IPS-18a (cell line): ENCODE data around the gene C7orf57.
"Not testable (repeated sequence)": the region's sequence is repeated elsewhere in the genome, so short reads cannot be mapped to it uniquely, and the experiment has no call there.

ENCODE experiments used
- H3K27ac ChIP-seq: one replicate; pipeline ENCODE4 v1.5.1; 2013; ENCODE audit warnings: low read length
- H3K27me3 ChIP-seq: one replicate; pipeline ENCODE4 v1.6.1; 2013; ENCODE audit warnings: mild to moderate bottlenecking, low read length; ENCODE audit not compliant: control insufficient read depth, insufficient read depth
- H3K36me3 ChIP-seq: one replicate; pipeline ENCODE4 v1.6.1; 2013; ENCODE audit warnings: low read depth, low read length; ENCODE audit not compliant: control insufficient read depth
- H3K4me1 ChIP-seq: one replicate; pipeline ENCODE4 v1.6.1; 2013; ENCODE audit warnings: low read depth, low read length; ENCODE audit not compliant: control insufficient read depth
- H3K4me3 ChIP-seq: one replicate; pipeline ENCODE4 v1.5.1; 2013; ENCODE audit warnings: low read length
- H3K9ac ChIP-seq: one replicate; pipeline ENCODE4 v1.6.1; 2013; ENCODE audit warnings: mild to moderate bottlenecking, low read length, moderate library complexity
- H3K9me3 ChIP-seq: one replicate; pipeline ENCODE4 v1.6.1; 2013; ENCODE audit warnings: low read depth, low read length; ENCODE audit not compliant: control insufficient read depth

Gene C7orf57

DNA sequence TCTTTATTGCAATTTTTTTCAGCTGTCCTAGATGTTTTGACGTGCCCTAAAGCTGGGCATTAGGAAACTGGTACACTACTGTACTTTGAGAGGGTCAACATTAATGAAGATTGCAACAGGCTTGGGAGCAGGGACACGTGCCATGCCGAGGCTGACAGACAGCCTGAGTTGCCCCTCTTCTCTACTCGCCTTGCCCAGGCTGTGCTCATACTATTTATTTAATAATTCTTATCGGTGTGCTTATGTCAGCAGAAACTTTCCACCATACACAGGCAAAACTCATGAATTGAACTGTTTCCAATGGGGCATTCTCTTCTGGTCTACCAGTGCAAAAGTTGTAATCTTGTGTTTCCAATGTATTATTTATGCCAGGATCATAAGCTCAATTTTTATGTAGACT is 24.4 kb downstream of the C7orf57 start:
- H3K27me3 ChIP-seq = no peaks in the 10 kb centered on the region
- H3K9ac ChIP-seq = no peak overlapping the region
- no peaks in the 10 kb centered on the region for H3K9me3 ChIP-seq
- no peak overlapping the region for H3K27ac ChIP-seq
- H3K36me3 ChIP-seq = no peaks in the 10 kb centered on the region
- no peak overlapping the region for H3K4me3 ChIP-seq
- H3K4me1 ChIP-seq = no peaks in the 10 kb centered on the region

GRCh38 chr7:48063985-48064384 is 28.6 kb downstream of the C7orf57 start:
- H3K36me3 ChIP-seq = no peaks in the 10 kb centered on the region
- no peak overlapping the region for H3K4me3 ChIP-seq

DNA sequence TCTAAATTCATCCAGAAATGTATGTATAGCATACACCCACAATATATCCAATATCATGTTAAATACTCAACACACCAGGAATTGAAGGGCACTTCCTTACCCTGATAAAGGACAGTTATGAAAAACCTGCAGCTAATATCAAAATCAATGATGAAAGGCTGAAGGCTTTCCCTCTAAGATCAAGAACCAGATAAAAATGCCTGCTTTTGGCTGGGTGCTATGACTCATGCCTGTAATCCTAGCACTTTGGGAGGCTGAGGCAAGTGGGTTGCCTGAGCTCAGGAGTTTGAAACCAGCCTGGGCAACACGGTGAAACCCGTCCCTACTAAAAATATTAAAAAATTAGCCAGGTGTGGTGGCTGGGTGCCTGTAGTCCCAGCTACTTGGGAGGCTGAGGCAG is 32.1 kb downstream of the C7orf57 start:
- Histone ChIP-seq H3K9ac (no peak overlapping the region), H3K27me3 (no peaks in the 10 kb centered on the region), H3K4me1 (no peaks in the 10 kb centered on the region), H3K27ac (no peak overlapping the region), H3K36me3 (no peaks in the 10 kb centered on the region), H3K4me3 (no peak overlapping the region), H3K9me3 (no peaks in the 10 kb centered on the region)

More at GRCh38 chr7:48063985-48064384, 28.6 kb downstream of the C7orf57 start:
- Histone ChIP-seq H3K9me3 (no peaks in the 10 kb centered on the region), H3K4me1 (no peaks in the 10 kb centered on the region), H3K27ac (no peak overlapping the region), H3K27me3 (no peaks in the 10 kb centered on the region), H3K9ac (no peak overlapping the region)

- H3K4me1 ChIP-seq = no peaks in the 10 kb centered on the region
- H3K4me3 ChIP-seq = no peak overlapping the region
- H3K27ac ChIP-seq = no peak overlapping the region
- H3K27me3 ChIP-seq = no peaks in the 10 kb centered on the region
- H3K9ac ChIP-seq = no peak overlapping the region
- no peaks in the 10 kb centered on the region for H3K36me3 ChIP-seq
- H3K9me3 ChIP-seq = no peaks in the 10 kb centered on the region
Measured at GRCh38 chr7:48074204-48074654, 38.9 kb downstream of the C7orf57 start.

DNA sequence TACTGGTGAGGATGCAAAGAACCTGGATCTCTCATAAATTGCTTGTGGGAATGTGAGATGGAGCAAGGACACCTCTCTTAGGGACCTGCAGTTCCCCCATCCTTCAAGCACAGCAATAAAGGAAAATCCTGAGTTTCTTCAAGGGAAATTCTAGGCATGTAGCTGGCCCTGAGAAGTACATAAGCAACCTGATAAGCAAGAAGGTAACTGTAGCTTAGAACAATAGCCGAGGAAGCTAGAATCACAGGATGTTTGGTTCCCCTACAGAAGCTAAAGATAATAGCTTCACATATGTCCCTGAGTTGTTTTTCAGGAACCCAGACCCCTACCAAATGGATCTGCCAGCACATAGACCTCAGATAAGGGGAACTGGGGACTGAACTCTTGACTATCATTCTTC is 42.1 kb downstream of the C7orf57 start:
- H3K27ac ChIP-seq = no peak overlapping the region
- no peak overlapping the region for H3K9ac ChIP-seq
- H3K4me3 ChIP-seq = no peak overlapping the region
- no peaks in the 10 kb centered on the region for H3K4me1 ChIP-seq
- no peaks in the 10 kb centered on the region for H3K9me3 ChIP-seq
- H3K36me3 ChIP-seq = no peaks in the 10 kb centered on the region
- no peaks in the 10 kb centered on the region for H3K27me3 ChIP-seq

- Histone ChIP-seq H3K9ac (no peak overlapping the region), H3K27ac (no peak overlapping the region), H3K9me3 (no peaks in the 10 kb centered on the region), H3K4me1 (no peaks in the 10 kb centered on the region), H3K4me3 (no peak overlapping the region), H3K27me3 (no peaks in the 10 kb centered on the region), H3K36me3 (no peaks in the 10 kb centered on the region)
Measured at GRCh38 chr7:48078470-48078869, 43.1 kb downstream of the C7orf57 start.

DNA sequence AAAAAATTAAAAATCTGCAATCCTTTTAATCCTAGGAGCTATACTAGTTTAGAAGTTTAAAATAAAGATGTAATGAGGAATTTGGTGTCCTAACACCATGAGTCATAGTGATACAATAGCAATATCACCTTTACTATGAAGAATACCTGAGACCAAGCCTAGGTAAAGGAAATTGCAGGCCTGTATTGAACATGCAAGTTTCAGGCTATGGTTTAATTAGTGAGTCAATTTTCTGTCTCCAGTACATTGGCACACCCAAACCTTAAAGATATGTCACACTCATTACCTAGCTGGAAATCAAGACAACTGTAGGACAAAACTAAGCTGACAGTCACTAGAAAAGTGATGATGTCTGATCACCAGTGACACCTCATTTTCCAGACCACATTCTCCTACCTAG is 47.0 kb downstream of the C7orf57 start:
- H3K27me3 ChIP-seq, H3K9ac ChIP-seq, H3K36me3 ChIP-seq, H3K27ac ChIP-seq, H3K9me3 ChIP-seq, H3K4me3 ChIP-seq: not testable (repeated sequence)
- H3K4me1 ChIP-seq = peaks cover 15% of the 10 kb centered on the region

DNA sequence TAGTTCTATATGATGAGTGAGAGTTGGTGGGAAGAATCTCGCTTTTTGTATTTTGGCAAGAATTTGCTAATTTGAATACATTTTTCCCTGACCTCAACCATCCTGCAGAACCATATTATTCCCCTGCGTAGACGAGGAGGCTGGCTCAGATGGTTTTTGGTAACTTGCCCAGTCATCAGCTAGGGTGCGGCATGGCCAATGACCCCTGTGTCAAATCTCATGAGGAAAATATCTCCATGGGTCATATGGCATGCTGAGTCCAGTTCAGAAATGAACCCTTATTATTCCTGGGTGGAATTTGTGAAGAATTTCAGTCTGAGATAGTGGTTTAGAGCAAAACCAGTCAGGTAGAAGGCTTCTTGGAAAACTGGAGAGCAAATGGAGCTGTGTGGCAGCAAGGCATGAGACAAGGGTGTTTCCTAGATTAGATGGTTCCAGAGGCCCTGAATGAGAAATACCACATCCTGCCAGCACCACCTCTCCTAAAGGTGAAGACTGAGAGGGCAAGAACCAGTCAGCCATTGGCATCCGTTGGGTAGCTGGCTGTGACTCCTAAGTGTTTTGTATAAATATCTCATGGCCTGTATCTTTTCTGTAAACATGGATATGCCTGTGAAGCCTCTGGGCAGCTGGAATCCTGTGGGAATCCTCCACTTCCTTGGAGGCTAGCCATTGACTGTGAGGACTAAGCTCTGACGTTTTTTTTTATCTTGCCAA is 47.9 kb downstream of the C7orf57 start:
- H3K4me3 ChIP-seq = no peak overlapping the region
- no peaks in the 10 kb centered on the region for H3K9me3 ChIP-seq
- no peak overlapping the region for H3K27ac ChIP-seq
- peaks cover 16% of the 10 kb centered on the region for H3K4me1 ChIP-seq
- H3K9ac ChIP-seq = no peak overlapping the region
- H3K27me3 ChIP-seq = no peaks in the 10 kb centered on the region
- no peaks in the 10 kb centered on the region for H3K36me3 ChIP-seq

GRCh38 chr7:48084727-48085432 is 49.5 kb downstream of the C7orf57 start:
- no peak overlapping the region for H3K4me3 ChIP-seq
- H3K27me3 ChIP-seq = no peaks in the 10 kb centered on the region
- no peaks in the 10 kb centered on the region for H3K36me3 ChIP-seq
- peaks cover 16% of the 10 kb centered on the region for H3K4me1 ChIP-seq
- no peak overlapping the region for H3K27ac ChIP-seq
- no peak overlapping the region for H3K9ac ChIP-seq
- no peaks in the 10 kb centered on the region for H3K9me3 ChIP-seq

- H3K36me3 ChIP-seq = no peaks in the 10 kb centered on the region
- no peak overlapping the region for H3K9ac ChIP-seq
- no peak overlapping the region for H3K4me3 ChIP-seq
- peaks cover 16% of the 10 kb centered on the region for H3K4me1 ChIP-seq
- H3K27me3 ChIP-seq = no peaks in the 10 kb centered on the region
- H3K27ac ChIP-seq = no peak overlapping the region
- no peaks in the 10 kb centered on the region for H3K9me3 ChIP-seq
Measured at GRCh38 chr7:48085433-48085791, 50.1 kb downstream of the C7orf57 start.

DNA sequence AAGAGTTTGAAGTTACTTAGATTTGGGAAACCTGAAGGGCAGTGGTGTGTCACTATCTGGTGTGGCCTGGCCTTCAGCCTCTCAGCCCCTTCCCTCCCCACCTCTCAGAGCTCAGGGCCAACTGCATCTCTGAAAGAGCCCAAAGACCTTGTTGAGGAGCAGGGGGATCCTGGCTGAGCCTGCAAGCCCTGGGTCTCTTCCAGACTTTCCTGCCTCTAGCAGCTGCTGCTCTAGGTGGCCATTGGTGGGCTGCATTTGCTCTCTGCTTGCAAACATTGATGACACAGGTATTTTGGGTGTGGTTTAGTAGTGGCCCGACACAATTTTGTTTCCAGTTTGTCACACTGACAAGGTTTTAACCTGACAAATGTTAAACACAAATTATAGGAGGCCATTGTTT is 50.6 kb downstream of the C7orf57 start:
- Histone ChIP-seq H3K36me3 (no peaks in the 10 kb centered on the region), H3K27ac (no peak overlapping the region), H3K9ac (no peak overlapping the region), H3K4me3 (no peak overlapping the region), H3K27me3 (no peaks in the 10 kb centered on the region), H3K4me1 (peaks cover 19% of the 10 kb centered on the region), H3K9me3 (no peaks in the 10 kb centered on the region)

GRCh38 chr7:48087349-48087748 is 52.0 kb downstream of the C7orf57 start:
- no peaks in the 10 kb centered on the region for H3K9me3 ChIP-seq
- peaks cover 12% of the 10 kb centered on the region for H3K36me3 ChIP-seq
- H3K27ac ChIP-seq = no peak overlapping the region
- no peaks in the 10 kb centered on the region for H3K27me3 ChIP-seq
- no peak overlapping the region for H3K4me3 ChIP-seq
- peaks cover 26% of the 10 kb centered on the region for H3K4me1 ChIP-seq
- H3K9ac ChIP-seq = no peak overlapping the region
